HEK293T (cell line): ENCODE data around the gene EFCAB11.

Experiments used
- ARNT ChIP-seq: fragments of 450-650 bp; IDR thresholded peaks from 2 replicates; pipeline ENCODE4 v1.6.1; 2017; ENCODE audit warnings: mild to moderate bottlenecking
- BHLHE40 ChIP-seq: fragments of 450-650 bp; IDR thresholded peaks from 2 replicates; pipeline ENCODE4 v1.6.1; 2016; ENCODE audit warnings: mild to moderate bottlenecking, moderate library complexity, borderline replicate concordance
- FOXA1 ChIP-seq: fragments of 450-650 bp; IDR thresholded peaks from 2 replicates; pipeline ENCODE4 v1.6.1; 2016; ENCODE audit warnings: mild to moderate bottlenecking
- FOXM1 ChIP-seq: fragments of 450-650 bp; IDR thresholded peaks from 2 replicates; pipeline ENCODE4 v1.6.1; 2017; ENCODE audit warnings: mild to moderate bottlenecking, borderline replicate concordance
- HDGF ChIP-seq: fragments of 450-650 bp; IDR thresholded peaks from 2 replicates; pipeline ENCODE4 v1.6.1; 2017; ENCODE audit warnings: antibody characterized with exemption, borderline replicate concordance
- NFRKB ChIP-seq: fragments of 450-650 bp; IDR thresholded peaks from 2 replicates; pipeline ENCODE4 v1.6.1; 2016; ENCODE audit warnings: mild to moderate bottlenecking, moderate library complexity
- SP1 ChIP-seq: fragments of 450-650 bp; IDR thresholded peaks from 2 replicates; pipeline ENCODE4 v1.6.1; 2017
- SUZ12 ChIP-seq: fragments of 450-650 bp; IDR thresholded peaks from 2 replicates; pipeline ENCODE4 v1.6.1; 2016; ENCODE audit warnings: mild to moderate bottlenecking
- TARDBP ChIP-seq: fragments of 450-650 bp; IDR thresholded peaks from 2 replicates; pipeline ENCODE4 v1.6.1; 2016

DNA sequence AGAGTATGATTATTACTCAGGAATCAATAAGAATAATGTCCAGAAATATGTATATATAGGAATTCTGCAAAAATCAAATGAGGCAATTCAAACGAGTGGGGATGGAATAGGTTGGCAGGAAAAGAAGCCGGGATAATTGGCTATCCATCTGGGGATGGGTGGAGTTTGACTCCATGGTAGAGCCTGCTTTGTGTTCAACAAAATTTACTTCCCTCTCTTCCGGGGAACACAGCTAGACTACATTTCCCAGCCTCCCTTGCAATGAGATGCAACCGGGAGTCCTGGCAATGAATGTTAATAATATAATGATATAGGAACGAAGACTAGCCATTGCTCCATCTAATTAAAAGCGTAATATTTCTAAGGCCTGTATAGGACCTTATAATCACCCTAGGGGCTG lies 146.6 kb downstream of the EFCAB11 start:
- TF ChIP-seq FOXM1 (no peak), SUZ12 (no peak), HDGF (no peak), FOXA1 (no peak), NFRKB (no peak), SP1 (no peak), ARNT (no peak), BHLHE40 (no peak), TARDBP (no peak)
